ENCODE results near the gene SHROOM3. TPM values are rescaled to one million over a fixed set of nuclear protein-coding genes. Genes with fewer than 3 reads are reported as not detected.

The SHROOM3 gene
- total and polyA plus RNA-seq, 2 donors from 2014 or later, result 5.5 to 67.3 TPM

- Histone ChIP-seq H3K27me3 (ENCODE audit: control insufficient read depth, insufficient read depth, low read length) (no peaks in the 10 kb centered on the region), H3K27ac (ENCODE audit: low read depth in 2 of 2, low read length in 2 of 2) (no peak overlapping the region), H3K4me3 (ENCODE audit: low read length in 3 of 3) (no peak overlapping the region), H3K36me3 (ENCODE audit: control insufficient read depth in 2 of 3, insufficient read depth in 3 of 3, low read length in 3 of 3) (no peaks in the 10 kb centered on the region), H3K9me3 (ENCODE audit: control insufficient read depth in 2 of 3, insufficient read depth in 1 of 3, low read length in 3 of 3) (no peaks in the 10 kb centered on the region), H3K4me1 (ENCODE audit: control insufficient read depth in 2 of 3, insufficient read depth in 2 of 3, low read depth in 1 of 3, low read length in 3 of 3) (no peaks in the 10 kb centered on the region), H3K9ac (ENCODE audit: low read length in 3 of 3) (no peak overlapping the region)
- FAIRE-seq (no peak), DNase-seq (no peak)
- no peak for TF ChIP-seq CTCF (IDR thresholded peaks at IDR 0.05; ENCODE audit: borderline replicate concordance, extremely low read depth, insufficient read depth)
- intact Hi-C loops (cut with DNase I), result no loop called here
These were observed 235.6 kb downstream of the SHROOM3 start for GRCh38 chr4:76670631-76671030.

- Histone ChIP-seq H3K36me3 (ENCODE audit: control insufficient read depth in 2 of 3, insufficient read depth in 3 of 3, low read length in 3 of 3) (no peaks in the 10 kb centered on the region), H3K27me3 (ENCODE audit: control insufficient read depth, insufficient read depth, low read length) (no peaks in the 10 kb centered on the region), H3K4me1 (ENCODE audit: control insufficient read depth in 2 of 3, insufficient read depth in 2 of 3, low read depth in 1 of 3, low read length in 3 of 3) (no peaks in the 10 kb centered on the region), H3K27ac (ENCODE audit: low read depth in 2 of 2, low read length in 2 of 2) (no peak overlapping the region), H3K4me3 (ENCODE audit: low read length in 3 of 3) (no peak overlapping the region), H3K9me3 (ENCODE audit: control insufficient read depth in 2 of 3, insufficient read depth in 1 of 3, low read length in 3 of 3) (no peaks in the 10 kb centered on the region), H3K9ac (ENCODE audit: low read length in 3 of 3) (no peak overlapping the region)
- intact Hi-C loops (cut with DNase I), result no loop called here
- no peak for TF ChIP-seq CTCF (IDR thresholded peaks at IDR 0.05; ENCODE audit: borderline replicate concordance, extremely low read depth, insufficient read depth)
- FAIRE-seq (no peak), DNase-seq (no peak)
These were observed 238.3 kb downstream of the SHROOM3 start for GRCh38 chr4:76673362-76673761.

GRCh38 chr4:76674983-76675382 lies 240.0 kb downstream of the SHROOM3 start:
- TF ChIP-seq CTCF (IDR thresholded peaks at IDR 0.05; ENCODE audit: borderline replicate concordance, extremely low read depth, insufficient read depth), result no peak
- H3K36me3 ChIP-seq (ENCODE audit: control insufficient read depth in 2 of 3, insufficient read depth in 3 of 3, low read length in 3 of 3), result no peaks in the 10 kb centered on the region
- no peak for FAIRE-seq
- no peaks in the 10 kb centered on the region for H3K4me1 ChIP-seq (ENCODE audit: control insufficient read depth in 2 of 3, insufficient read depth in 2 of 3, low read depth in 1 of 3, low read length in 3 of 3)
- no peak for DNase-seq
- no peaks in the 10 kb centered on the region for H3K9me3 ChIP-seq (ENCODE audit: control insufficient read depth in 2 of 3, insufficient read depth in 1 of 3, low read length in 3 of 3)
- no peak overlapping the region for H3K4me3 ChIP-seq (ENCODE audit: low read length in 3 of 3)
- H3K9ac ChIP-seq (ENCODE audit: low read length in 3 of 3), result no peak overlapping the region
- intact Hi-C loops (cut with DNase I), result no loop called here
- H3K27ac ChIP-seq (ENCODE audit: low read depth in 2 of 2, low read length in 2 of 2), result no peak overlapping the region
- no peaks in the 10 kb centered on the region for H3K27me3 ChIP-seq (ENCODE audit: control insufficient read depth, insufficient read depth, low read length)

Data from kidney (tissue), 14 donors.